NK-92 (cell line): Measurements from ENCODE around the gene WSCD1.

Experiments used
- DNase-seq: peaks from one replicate; lab custom pipeline; 2025; ENCODE audit not compliant: unreplicated experiment; lab: John Stamatoyannopoulos, UW

WSCD1 gene

GRCh38 chr17:6104956-6105648, 34.9 kb downstream of the WSCD1 start:
- no peak for DNase-seq

- no peak for DNase-seq
These were observed 35.4 kb downstream of the WSCD1 start for GRCh38 chr17:6105649-6106007.

- DNase-seq = no peak
These were observed 36.0 kb downstream of the WSCD1 start for GRCh38 chr17:6106212-6106611.

- no peak for DNase-seq
These were observed 37.6 kb downstream of the WSCD1 start for GRCh38 chr17:6107791-6108190.

GRCh38 chr17:6108382-6108781, 38.2 kb downstream of the WSCD1 start:
- no peak for DNase-seq

DNA sequence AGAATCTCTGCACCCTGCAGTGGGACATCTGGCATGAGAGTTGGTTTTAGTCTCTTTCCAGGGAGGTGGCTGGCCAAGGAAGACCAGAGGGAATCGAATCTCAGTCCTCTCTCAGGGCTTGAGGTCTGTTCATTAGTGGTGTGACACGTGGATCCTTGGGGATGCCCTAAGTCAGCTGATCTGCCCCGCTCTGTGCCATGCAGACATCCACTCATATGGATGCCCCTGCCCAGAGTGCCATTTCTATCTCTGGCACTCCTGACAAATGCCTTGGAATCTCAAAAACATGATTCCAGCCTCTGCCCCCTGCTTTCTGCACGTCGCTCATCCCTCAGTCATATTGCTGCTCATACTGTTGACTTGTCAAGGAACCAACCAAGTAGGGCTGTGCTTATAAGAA, 38.8 kb downstream of the WSCD1 start:
- no peak for DNase-seq

DNA sequence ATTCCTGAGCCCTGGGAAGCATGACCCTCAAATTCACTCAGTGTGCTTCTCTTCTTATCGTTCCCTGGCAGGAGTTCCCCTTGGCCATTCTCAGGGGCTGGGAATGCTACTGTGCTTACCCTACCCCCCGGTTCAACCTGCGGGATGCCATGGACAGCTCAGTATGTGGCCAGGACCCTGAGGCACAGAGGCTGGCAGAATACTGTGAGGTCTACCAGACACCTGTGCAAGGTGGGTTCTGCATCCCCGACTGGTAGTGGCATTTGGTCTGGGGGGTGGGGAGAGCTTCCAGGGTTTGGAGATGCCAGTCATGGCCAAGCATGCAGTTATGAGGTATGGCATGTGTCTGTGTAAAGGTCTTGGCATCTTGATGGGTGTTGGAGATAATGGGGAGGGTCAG, 39.4 kb downstream of the WSCD1 start:
- no peak for DNase-seq

GRCh38 chr17:6110088-6110487, 39.9 kb downstream of the WSCD1 start:
- DNase-seq = no peak

DNA sequence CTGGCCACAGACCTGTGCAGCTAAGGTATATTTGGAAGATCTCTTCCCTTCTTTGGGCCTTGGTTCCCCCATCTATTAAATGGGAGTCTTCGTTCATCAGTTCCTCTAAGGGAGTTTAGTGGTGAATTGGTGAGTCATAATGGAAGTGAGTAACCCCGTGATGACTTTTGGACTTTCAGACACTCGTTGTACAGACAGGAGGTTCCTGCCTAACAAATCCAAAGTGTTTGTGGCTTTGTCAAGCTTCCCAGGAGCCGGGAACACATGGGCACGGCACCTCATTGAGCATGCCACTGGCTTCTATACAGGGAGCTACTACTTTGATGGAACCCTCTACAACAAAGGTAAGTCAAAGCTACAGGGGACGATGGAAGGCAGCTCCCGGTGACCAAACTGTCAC, 40.4 kb downstream of the WSCD1 start:
- DNase-seq = no peak

GRCh38 chr17:6120351-6120750, 50.2 kb downstream of the WSCD1 start:
- DNase-seq = no peak

GRCh38 chr17:6124856-6125255, 54.7 kb downstream of the WSCD1 start:
- DNase-seq = no peak

DNA sequence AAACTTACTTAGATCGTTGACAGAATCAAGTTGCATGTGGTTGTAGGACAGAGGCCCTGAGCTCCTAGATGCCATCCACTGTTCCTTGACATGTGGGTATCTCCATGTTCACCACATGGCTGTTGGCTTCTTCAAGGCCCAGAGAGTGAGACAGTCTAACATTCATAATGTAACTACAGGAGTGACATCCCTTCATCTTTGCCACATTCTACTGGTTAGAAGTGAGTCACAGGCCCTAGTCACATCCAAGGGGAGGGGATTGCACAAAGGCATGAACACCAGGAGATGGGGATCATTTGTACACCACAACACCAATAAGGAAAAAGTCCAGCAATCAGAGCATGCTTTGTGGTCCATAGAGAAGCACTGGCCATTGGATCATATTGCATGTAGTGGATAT, 56.6 kb downstream of the WSCD1 start:
- no peak for DNase-seq

DNA sequence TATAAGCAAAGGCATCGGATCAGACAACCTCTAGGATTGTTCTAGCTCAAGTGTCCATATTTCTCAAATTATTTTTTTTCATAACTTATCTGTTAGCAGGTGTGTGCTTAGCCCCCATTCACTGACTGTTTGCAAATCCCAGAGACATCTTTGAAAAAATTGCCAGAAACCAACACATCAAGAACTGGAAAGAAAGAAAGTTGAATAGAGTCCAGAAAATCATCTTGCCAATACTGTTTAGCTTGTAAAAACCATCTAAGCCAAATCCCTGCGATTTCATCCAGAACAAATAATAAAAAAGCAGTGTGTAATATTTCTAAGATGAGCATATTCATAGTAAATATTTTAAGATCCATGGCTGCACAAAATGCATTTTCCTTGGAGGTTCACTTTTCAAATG, 64.5 kb downstream of the WSCD1 start:
- DNase-seq = no peak

DNA sequence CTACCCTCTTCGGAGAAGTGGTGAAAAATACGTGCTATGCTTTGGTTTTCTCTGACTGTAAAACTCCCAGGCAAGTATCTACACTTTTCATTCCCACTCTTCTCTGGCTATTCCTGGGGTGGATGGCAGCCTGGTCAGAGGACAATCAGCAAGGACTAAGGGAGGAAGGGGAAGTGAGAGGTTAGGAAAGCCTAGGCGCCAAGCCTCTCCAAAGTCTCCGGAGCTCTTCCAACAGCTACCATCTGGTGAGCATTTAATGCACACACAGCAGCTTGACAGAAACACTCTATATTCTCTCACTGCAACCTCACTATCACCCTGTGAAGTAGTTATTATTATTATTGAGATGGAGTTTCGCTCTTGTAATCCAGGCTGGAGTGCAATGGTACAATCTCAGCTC, 65.1 kb downstream of the WSCD1 start:
- DNase-seq = no peak

- no peak for DNase-seq
These were observed 65.8 kb downstream of the WSCD1 start for GRCh38 chr17:6135996-6136395.

DNA sequence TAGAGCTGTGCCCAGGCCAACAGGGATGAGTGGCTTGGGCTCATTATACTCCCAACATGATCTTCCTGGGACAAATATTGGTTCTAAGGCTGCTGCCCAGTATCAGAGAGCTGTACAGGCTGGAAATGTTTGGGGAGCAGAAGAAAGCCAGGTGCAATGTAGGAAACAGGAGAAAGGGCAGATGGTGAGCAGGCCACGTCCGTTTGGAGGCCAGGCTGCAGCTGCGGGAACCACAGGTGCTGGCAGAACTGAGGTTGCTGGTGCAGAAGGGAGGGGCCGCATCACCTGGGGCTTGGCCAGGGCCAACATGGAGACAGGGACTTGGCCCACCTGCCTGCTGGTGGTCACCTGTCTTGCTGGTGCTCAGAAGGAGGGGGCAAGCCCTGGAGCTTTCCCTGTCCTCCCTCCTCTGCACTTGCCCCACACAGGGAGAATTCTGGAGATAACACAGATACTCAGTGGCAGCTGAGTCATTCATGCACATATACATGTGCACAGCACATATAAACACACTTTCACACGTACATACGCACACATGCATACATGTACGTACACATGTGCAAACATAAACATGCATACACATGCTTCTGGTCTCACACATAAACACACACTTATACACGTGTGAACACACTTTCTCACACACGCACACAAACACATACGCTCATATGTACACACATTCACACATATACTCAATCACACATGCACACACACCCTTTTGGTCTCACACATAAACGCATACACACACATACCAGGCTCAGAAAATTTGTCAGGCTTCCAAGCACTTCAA, 67.7 kb downstream of the WSCD1 start:
- DNase-seq = no peak

GRCh38 chr17:6138761-6139446, 68.7 kb downstream of the WSCD1 start:
- DNase-seq = no peak

GRCh38 chr17:6139447-6139832, 69.3 kb downstream of the WSCD1 start:
- DNase-seq = no peak

DNA sequence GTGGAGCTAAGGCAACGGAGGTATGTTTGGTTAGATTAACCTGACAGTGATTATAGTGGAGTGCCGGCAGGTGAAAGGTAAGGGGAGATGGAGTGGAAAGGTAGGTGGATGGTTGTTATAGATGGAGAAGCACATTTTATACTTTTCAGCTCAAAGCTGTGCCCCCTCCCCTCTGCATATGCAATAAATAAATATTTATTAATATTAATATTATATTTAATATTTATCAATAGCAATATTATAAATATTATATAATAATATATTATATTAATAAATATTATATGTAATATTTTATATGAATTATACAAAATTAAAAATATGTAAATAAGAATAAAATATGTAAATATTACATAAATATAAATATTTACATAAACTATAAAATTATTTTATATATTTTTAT, 70.0 kb downstream of the WSCD1 start:
- no peak for DNase-seq

DNA sequence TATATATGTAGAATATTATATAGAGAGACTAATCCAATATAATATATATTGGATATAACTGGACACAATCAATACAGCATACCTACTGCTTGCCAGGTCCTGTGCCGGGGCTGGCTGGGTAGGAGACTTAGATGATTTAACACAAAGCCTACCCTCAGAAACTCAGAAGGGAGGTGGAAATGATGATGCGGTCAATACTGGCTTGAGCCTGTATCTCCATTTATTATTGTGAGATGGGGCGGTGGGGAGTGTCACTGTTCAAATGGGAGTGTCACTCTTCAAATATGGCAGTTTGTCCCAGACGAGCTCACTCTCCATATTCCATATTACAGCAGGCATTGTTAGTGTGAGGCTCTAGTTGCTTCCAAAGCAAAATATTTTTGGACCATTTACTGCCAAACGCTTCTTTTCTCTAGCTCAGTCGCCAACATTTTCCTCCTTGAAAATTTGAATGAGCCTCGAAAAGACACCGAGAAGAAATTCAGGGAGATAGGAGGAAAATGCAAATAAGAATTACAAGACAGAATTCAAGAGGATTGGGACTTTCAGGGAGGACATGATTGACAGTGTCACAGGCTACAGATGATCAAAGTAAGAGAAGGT, 70.7 kb downstream of the WSCD1 start:
- DNase-seq = no peak

- no peak for DNase-seq
These were observed 72.5 kb downstream of the WSCD1 start for GRCh38 chr17:6142701-6143100.

DNA sequence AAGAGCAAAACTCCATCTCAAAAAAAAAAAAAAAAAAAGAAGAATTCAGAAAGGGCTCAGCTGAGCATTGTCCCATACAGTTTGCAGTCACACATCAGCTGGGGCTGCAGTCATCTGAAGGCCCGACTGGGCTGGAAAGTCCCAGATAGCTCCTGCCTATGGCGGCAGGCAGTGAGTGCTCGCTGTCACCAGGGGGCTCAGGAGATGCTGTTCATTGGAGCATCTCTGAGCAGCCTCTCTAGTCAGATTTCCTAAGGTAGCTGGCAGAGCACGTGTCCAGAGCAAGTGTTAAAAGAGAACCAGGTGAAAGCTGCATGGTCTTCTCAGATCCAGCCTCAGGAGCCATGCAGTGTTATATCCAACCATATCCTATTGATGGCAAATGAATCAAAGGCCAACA, 75.8 kb downstream of the WSCD1 start:
- DNase-seq = no peak
